ENCODE data around the gene GSG1.

DNA sequence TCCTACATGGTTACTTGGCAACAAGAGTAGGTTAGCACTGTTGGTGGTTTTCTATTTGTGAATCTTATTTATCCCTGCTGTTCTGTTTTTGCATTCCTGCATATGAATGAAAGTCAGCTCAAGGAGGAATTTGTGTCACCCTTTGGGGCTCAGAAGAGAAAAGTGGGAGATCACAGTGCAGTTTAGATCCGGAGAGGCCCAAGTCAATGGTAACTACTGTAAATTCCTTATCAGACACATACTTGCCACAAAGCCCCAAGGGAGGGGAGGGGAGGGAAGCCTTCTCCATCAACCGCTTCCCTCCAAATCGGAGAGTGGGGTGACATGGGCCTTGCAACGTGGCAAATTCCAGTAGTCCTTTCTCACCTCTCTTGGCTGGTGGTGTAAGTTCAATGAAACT, 15.0 kb downstream of the GSG1 start:
- no peak for TF ChIP-seq POLR2A (IDR thresholded peaks at IDR 0.05)
- TF ChIP-seq, protein P1, sequence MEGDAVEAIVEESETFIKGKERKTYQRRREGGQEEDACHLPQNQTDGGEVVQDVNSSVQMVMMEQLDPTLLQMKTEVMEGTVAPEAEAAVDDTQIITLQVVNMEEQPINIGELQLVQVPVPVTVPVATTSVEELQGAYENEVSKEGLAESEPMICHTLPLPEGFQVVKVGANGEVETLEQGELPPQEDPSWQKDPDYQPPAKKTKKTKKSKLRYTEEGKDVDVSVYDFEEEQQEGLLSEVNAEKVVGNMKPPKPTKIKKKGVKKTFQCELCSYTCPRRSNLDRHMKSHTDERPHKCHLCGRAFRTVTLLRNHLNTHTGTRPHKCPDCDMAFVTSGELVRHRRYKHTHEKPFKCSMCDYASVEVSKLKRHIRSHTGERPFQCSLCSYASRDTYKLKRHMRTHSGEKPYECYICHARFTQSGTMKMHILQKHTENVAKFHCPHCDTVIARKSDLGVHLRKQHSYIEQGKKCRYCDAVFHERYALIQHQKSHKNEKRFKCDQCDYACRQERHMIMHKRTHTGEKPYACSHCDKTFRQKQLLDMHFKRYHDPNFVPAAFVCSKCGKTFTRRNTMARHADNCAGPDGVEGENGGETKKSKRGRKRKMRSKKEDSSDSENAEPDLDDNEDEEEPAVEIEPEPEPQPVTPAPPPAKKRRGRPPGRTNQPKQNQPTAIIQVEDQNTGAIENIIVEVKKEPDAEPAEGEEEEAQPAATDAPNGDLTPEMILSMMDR (IDR thresholded peaks at IDR 0.05): no peak
